GM08714 (cell line): ENCODE data around the gene DOCK1.

Source experiments
- H3K4me3 ChIP-seq: fragments of 200-500 bp; sonication (Bioruptor generic); 2 replicates; pipeline ENCODE4 v1.5.1; 2014; ENCODE audit warnings: mild to moderate bottlenecking, low read length, inconsistent platforms
- ZNF274 ChIP-seq: IDR thresholded peaks from 2 replicates; pipeline ENCODE4 v1.6.1; 2012; ENCODE audit warnings: mild to moderate bottlenecking, low read depth, low read length

DOCK1 gene

GRCh38 chr10:127048630-127049029 is 143.4 kb downstream of the DOCK1 start:
- no peak for TF ChIP-seq ZNF274

GRCh38 chr10:127052001-127052400 is 146.8 kb downstream of the DOCK1 start:
- no peak for TF ChIP-seq ZNF274
- no peak overlapping the region for H3K4me3 ChIP-seq

More at GRCh38 chr10:127048630-127049029, 143.4 kb downstream of the DOCK1 start:
- H3K4me3 ChIP-seq: no peak overlapping the region

GRCh38 chr10:127055263-127055662 is 150.0 kb downstream of the DOCK1 start:
- no peak overlapping the region for H3K4me3 ChIP-seq
- TF ChIP-seq ZNF274: no peak

- H3K4me3 ChIP-seq: no peak overlapping the region
- TF ChIP-seq ZNF274: no peak
These were observed 154.1 kb downstream of the DOCK1 start for GRCh38 chr10:127059314-127059713.

GRCh38 chr10:127063762-127064161 is 158.5 kb downstream of the DOCK1 start:
- no peak for TF ChIP-seq ZNF274

GRCh38 chr10:127064474-127064873 is 159.2 kb downstream of the DOCK1 start:
- TF ChIP-seq ZNF274: no peak
- H3K4me3 ChIP-seq: no peak overlapping the region

More at GRCh38 chr10:127063762-127064161, 158.5 kb downstream of the DOCK1 start:
- H3K4me3 ChIP-seq: no peak overlapping the region

- H3K4me3 ChIP-seq: no peak overlapping the region
- TF ChIP-seq ZNF274: no peak
These were observed 162.4 kb downstream of the DOCK1 start for GRCh38 chr10:127067542-127068194.

GRCh38 chr10:127068485-127068884 is 163.3 kb downstream of the DOCK1 start:
- no peak for TF ChIP-seq ZNF274
- H3K4me3 ChIP-seq: no peak overlapping the region

- TF ChIP-seq ZNF274: no peak
- H3K4me3 ChIP-seq: no peak overlapping the region
These were observed 164.2 kb downstream of the DOCK1 start for GRCh38 chr10:127069436-127069835.

GRCh38 chr10:127071126-127071525 is 165.9 kb downstream of the DOCK1 start:
- H3K4me3 ChIP-seq: no peak overlapping the region
- no peak for TF ChIP-seq ZNF274

- H3K4me3 ChIP-seq: no peak overlapping the region
- no peak for TF ChIP-seq ZNF274
These were observed 168.4 kb downstream of the DOCK1 start for GRCh38 chr10:127073666-127074065.

GRCh38 chr10:127079392-127079791 is 174.2 kb downstream of the DOCK1 start:
- H3K4me3 ChIP-seq: no peak overlapping the region
- no peak for TF ChIP-seq ZNF274

- H3K4me3 ChIP-seq: no peak overlapping the region
- TF ChIP-seq ZNF274: no peak
These were observed 175.1 kb downstream of the DOCK1 start for GRCh38 chr10:127080317-127080716.

- no peak overlapping the region for H3K4me3 ChIP-seq
- no peak for TF ChIP-seq ZNF274
These were observed 176.7 kb downstream of the DOCK1 start for GRCh38 chr10:127081851-127082345.

GRCh38 chr10:127082651-127083050 is 177.4 kb downstream of the DOCK1 start:
- no peak for TF ChIP-seq ZNF274
- H3K4me3 ChIP-seq: no peak overlapping the region

GRCh38 chr10:127085957-127086356 is 180.7 kb downstream of the DOCK1 start:
- TF ChIP-seq ZNF274: no peak
- no peak overlapping the region for H3K4me3 ChIP-seq
